NCI-H1694 treated with DMSO at 0.1 percent for 48 hours (cell line): Measurements from ENCODE around the gene GREB1.

Experiments used
- DNase-seq: peaks from one replicate; lab custom pipeline; 2025; lab: John Stamatoyannopoulos, UW

Gene GREB1

GRCh38 chr2:11508279-11508678, 25.6 kb upstream of the GREB1 start:
- no peak for DNase-seq

DNA sequence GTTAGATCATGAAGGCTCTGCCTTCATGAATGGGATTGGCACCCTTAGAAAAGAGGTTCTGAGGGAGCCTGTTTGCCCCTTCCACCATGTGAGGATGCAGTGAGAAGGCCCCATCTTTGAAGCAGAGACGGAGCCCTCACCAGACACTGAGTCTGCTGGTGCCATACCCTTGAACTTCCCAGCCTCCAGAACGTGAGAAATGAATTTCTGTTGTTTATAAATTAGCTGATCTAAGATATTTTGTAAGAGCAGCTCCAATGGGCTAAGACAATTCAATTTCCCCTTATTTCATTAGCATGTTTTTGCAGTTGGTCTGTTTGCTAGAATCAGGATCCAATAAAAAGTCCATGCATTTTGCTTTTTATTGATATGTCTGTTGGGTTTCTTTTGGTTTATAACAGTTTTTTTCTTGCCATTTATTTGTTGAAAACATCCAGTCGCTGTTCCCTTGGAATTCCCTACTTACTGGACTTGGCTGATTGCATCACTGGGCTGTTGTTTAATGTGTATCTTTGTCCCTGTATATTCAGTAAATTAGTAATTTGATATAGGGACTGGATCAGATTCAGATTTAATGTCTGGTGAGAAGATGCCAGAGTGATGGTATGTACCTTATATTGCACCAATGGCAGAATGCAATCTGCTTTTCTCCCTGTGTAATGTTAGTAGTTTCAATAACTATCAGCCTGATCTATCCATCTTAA, 24.0 kb upstream of the GREB1 start:
- no peak for DNase-seq

- no peak for DNase-seq
Measured at GRCh38 chr2:11512431-11512830, 21.4 kb upstream of the GREB1 start.

DNA sequence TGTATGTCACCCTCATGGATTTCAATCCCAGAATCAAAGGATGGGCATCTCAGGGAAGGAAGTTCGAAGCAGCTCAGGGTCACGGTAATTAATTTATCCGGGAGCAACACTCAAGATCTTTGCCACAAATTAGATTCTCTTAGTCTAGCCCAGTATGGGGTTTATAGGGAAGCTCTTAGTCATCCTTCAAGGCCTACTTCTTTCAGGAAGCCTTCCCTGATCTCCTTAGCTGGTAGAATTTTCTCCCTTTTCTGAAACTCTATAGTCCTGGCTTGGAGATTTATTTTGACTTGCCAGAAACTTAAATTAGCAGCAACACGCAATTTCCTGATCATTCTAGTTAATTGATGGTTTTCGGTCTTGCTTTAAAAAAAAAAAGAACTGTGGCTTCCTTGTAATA, 20.5 kb upstream of the GREB1 start:
- DNase-seq = no peak

- DNase-seq = no peak
Measured at GRCh38 chr2:11514081-11514730, 19.6 kb upstream of the GREB1 start.

- DNase-seq = no peak
Measured at GRCh38 chr2:11514904-11515303, 18.9 kb upstream of the GREB1 start.

GRCh38 chr2:11515490-11515981, 18.3 kb upstream of the GREB1 start:
- peak; percentile 22 for DNase-seq

GRCh38 chr2:11516984-11517648, 16.7 kb upstream of the GREB1 start:
- no peak for DNase-seq

DNA sequence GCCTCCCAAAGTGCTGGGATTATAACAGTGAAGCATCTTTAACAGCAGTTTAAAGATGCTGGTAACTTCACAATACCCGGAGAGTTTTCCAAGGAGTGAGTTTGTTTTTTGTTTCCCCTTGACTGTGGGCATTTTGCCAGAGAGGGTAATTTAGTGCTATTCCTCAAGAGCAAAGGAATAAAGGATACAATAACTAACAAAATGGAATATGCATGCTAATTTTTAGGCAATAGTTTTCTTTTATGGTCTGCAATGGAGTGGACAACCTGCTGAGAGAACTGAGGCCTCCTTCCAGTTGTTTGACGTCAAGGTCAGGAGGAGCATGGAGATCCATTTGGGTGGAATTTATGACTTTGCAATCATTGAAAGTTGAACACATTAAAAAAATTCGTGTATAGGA, 15.9 kb upstream of the GREB1 start:
- DNase-seq = no peak

DNA sequence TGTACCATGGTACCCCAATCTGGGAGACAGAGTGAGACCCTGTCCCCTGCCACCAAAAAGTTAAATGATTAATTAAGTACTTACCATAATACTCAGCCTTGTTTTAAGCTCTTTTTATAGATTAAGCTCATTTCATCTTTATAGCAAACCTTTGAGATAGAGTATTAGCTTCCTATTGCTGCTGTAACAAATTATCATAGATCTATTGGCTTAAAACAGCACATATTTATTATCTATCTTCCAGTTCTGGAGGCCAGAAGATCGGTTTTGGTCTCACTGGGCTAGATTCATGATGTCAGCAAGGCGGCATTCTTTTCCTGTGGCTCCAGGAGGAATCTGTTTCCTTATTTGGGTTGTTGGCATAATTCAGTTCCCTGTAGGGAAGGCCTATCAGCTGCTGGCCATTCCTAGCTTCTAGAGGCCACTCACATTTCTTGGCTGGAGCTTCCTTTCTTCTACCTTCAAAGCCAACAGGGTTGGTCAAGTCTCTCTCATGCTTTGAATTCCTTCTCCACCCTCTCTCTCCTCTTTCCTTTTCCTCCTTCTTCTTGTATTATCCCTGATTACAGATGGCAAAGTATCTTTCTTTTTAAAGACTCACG, 13.7 kb upstream of the GREB1 start:
- DNase-seq = no peak

DNA sequence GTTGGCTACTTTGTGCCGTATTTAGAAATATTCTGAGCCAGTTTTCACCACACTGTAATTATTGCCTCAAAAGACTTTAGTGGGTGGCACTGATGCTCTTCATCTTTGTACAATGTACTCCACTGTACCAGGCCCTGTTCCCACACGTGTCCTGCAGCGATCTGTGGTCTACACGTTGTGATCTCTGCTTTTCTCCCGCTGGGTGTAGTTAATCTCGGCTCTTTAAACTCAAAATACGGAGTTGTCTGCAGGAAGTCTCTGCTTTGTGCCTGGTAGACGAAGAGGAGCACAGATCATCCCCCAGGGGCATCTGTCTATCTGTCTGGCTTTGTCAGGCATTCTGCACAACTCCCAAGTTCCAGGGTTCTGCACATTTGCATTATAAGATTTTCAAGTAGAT, 12.1 kb upstream of the GREB1 start:
- DNase-seq = no peak

- no peak for DNase-seq
Measured at GRCh38 chr2:11524470-11524869, 9.4 kb upstream of the GREB1 start.

GRCh38 chr2:11525762-11526161, 8.1 kb upstream of the GREB1 start:
- DNase-seq = no peak

DNA sequence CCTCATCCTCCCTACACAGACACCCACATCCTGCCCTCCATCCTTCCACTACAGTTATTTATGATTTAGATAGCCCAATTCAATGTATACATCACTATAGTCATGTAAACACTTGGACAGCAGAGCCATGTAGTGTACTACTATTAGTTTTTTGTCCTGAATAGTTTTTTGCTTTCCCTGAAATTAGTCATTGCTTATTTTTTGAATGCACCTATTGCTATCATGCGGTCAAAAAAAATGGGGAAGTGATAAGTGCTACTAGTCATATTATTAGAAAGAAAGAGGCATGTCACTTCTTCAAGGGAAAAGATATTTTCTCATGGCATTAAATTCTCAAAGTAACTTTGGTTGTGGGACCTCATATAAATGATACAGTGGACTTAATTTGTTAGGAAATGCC, 6.8 kb upstream of the GREB1 start:
- DNase-seq = no peak

GRCh38 chr2:11528228-11528627, 5.6 kb upstream of the GREB1 start:
- DNase-seq = no peak

DNA sequence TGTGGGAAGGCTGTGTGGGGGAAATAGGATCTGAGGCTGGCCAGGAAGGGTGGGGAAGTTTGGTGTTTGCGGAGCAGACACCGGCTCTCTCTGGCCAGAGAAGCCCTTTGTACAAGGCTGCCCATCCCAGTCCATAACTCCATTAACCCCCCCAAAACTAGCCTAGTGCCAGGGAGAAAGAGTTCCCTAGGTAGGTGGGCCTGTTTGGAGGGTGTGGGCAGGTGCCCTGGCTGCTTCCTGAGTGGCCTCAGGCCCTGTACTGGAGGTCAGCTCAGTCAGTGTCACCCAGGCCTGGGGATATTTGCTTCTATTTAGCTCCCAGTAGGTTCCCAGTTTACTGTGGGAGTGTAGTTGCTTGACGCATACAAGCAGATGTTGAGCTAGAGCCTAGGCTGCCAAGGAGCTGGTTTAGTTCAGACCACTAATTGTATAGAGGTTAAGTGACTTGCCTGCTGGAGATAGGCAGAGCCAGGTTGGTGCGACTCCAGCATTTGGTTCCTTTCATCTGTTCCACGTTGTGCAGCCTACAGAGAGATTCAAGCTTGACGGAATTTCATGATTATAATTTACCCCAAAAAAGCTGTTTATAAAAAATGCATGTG, 2.9 kb upstream of the GREB1 start:
- no peak for DNase-seq

DNA sequence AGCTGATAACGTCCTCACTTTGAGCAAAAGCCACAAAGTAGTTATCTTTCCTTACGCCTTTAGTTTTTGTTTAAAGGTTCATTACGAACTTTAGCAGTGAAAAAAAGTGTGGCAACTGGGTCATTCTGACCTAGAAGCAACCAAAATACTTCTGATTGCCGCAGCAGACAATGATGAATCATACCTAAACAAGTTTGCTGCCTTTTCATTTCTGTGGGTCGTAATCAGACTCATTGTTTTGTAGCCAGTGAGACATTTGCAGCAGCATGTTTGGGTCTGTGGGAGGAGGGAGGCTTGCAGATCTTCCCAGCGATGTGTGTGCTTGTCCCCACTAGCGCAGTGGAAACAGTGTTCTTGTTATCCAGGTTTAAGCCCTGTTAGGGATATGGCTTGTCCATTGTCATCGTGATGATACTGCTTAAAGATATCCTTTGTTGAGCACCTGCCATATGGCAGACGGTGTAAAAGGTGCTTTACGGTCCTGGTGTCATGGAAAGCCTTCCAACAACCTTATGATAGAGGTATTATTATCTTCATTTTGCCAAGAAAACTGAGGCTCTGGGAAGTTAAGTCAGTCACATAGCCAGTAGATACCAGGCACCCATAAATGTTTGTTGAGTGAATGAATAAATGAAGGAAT, 1.3 kb upstream of the GREB1 start:
- DNase-seq = no peak

DNA sequence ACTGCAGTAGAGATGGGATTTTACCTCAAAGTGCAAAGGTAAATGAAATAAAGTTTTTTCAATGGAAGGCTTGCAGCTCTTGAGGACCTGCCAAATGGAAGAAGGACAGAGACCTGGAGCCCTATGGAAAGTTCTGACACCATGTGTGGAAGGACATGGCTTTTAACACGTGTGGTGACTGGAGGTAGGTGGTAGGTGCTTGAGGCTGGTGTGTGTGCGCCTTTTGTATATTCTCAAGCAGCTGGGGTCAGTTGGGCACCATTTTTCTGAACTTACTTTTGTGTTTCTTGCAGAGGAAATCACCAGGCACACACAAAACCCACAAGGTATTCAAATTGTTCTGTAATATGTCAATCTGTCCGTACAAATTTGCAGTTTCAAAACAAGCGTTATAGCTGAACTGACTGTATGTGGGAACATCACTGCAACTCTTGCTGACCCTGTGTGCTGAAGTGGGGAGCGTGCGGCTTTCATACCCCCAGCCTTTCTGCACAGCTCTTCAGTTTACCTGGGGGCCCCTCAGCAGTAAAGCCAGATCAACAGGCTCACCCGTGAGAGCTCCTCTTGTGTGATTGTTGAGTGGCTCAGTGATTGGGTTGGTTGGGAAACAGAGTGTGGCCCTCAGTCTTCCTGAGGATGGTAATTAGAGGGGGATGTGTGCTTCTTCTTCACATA, 363 bp downstream of the GREB1 start:
- DNase-seq = no peak

DNA sequence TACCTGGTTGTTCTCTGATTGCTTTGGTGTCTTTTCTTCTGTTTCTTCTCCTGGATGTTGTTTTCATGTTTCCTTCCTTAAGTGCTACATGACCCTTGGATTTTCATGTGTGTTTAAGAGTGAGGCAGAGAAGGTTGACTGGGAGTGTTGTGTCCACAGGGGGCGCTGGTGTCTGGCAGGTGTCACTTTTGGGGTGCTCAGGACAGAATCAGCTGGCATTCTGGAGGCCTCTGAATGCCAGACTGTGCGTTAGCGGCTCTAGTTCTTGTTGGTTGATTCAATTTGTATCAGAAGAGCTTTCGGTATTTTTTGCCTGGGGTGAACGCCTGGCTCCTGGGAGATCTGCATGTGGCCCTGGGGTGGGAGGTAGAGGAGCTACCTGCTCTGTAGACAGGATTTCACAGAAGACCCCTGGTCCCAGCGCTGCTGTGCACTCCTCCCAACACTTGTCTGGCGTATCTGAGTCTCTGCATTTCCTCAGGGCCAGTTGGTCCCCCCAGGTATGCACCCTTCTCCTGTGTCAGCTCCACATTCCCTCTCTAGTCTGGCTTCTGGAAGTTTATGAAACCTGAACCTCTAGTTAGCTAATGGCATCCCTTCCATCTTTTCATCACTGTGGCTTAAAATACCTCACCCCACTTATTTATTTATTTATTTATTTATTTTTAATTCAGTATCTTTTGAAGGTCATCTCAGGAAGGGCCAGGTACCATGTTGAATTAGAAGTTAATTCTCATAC, 1.1 kb downstream of the GREB1 start:
- DNase-seq = no peak

GRCh38 chr2:11535899-11536344, 2.1 kb downstream of the GREB1 start:
- DNase-seq = no peak

DNA sequence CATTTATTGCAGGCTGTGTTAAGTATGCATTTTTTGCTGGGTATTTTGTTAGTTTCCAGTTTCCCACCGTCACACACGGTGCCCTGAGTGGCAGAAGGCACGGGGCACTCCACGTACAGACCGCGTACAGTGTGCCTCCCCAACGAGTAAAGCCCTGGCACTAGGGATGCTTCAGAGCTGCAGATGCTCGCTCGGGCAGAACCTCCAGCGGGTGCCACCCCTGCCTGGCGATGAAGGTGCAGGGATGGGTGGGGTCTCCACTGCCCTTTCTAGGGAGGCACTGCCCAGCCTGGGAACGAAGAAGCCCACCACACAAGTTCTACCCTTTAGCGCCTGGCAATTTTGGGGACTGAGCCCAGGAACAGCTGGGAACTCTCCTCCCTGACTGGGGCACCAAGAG, 4.1 kb downstream of the GREB1 start:
- no peak for DNase-seq
